GM19023 (cell line): Measurements from ENCODE around the gene FAAP100.
"Not testable (repeated sequence)": the region's sequence is repeated elsewhere in the genome, so short reads cannot be mapped to it uniquely, and the experiment has no call there.

Experiments used
- ATAC-seq: cut with Tn5 transposase; IDR thresholded peaks from one replicate; pipeline ENCODE4 v1.9.1; 2021; ENCODE audit warnings: mild to moderate bottlenecking, moderate library complexity; ENCODE audit not compliant: unreplicated experiment

The FAAP100 gene

GRCh38 chr17:81539961-81540675 lies 12.0 kb downstream of the FAAP100 start:
- no peak for ATAC-seq

GRCh38 chr17:81539571-81539900 lies 12.6 kb downstream of the FAAP100 start:
- no peak for ATAC-seq

GRCh38 chr17:81538651-81539570 lies 13.2 kb downstream of the FAAP100 start:
- no peak for ATAC-seq

GRCh38 chr17:81537856-81538555 lies 14.1 kb downstream of the FAAP100 start:
- no peak for ATAC-seq

- no peak for ATAC-seq
Measured at GRCh38 chr17:81537343-81537855, 14.8 kb downstream of the FAAP100 start.

- ATAC-seq, result no peak
Measured at GRCh38 chr17:81536299-81537290, 15.6 kb downstream of the FAAP100 start.

GRCh38 chr17:81535480-81536298 lies 16.5 kb downstream of the FAAP100 start:
- no peak for ATAC-seq

- no peak for ATAC-seq
Measured at GRCh38 chr17:81535007-81535328, 17.2 kb downstream of the FAAP100 start.

- no peak for ATAC-seq
Measured at GRCh38 chr17:81534157-81535006, 17.8 kb downstream of the FAAP100 start.

GRCh38 chr17:81533339-81534141 lies 18.6 kb downstream of the FAAP100 start:
- ATAC-seq, result no peak

GRCh38 chr17:81532490-81533287 lies 19.5 kb downstream of the FAAP100 start:
- no peak for ATAC-seq

GRCh38 chr17:81531998-81532404 lies 20.2 kb downstream of the FAAP100 start:
- not testable (repeated sequence) for ATAC-seq

- not testable (repeated sequence) for ATAC-seq
Measured at GRCh38 chr17:81531013-81531412, 21.1 kb downstream of the FAAP100 start.

- ATAC-seq, result no peak
Measured at GRCh38 chr17:81529437-81529803, 22.7 kb downstream of the FAAP100 start.

- no peak for ATAC-seq
Measured at GRCh38 chr17:81528651-81529436, 23.3 kb downstream of the FAAP100 start.

GRCh38 chr17:81528384-81528650 lies 23.8 kb downstream of the FAAP100 start:
- ATAC-seq, result no peak
